ENCODE measurements around the gene CAMSAP2.
"Not testable (repeated sequence)": the region's sequence is repeated elsewhere in the genome, so short reads cannot be mapped to it uniquely, and the experiment has no call there.

The CAMSAP2 gene

DNA sequence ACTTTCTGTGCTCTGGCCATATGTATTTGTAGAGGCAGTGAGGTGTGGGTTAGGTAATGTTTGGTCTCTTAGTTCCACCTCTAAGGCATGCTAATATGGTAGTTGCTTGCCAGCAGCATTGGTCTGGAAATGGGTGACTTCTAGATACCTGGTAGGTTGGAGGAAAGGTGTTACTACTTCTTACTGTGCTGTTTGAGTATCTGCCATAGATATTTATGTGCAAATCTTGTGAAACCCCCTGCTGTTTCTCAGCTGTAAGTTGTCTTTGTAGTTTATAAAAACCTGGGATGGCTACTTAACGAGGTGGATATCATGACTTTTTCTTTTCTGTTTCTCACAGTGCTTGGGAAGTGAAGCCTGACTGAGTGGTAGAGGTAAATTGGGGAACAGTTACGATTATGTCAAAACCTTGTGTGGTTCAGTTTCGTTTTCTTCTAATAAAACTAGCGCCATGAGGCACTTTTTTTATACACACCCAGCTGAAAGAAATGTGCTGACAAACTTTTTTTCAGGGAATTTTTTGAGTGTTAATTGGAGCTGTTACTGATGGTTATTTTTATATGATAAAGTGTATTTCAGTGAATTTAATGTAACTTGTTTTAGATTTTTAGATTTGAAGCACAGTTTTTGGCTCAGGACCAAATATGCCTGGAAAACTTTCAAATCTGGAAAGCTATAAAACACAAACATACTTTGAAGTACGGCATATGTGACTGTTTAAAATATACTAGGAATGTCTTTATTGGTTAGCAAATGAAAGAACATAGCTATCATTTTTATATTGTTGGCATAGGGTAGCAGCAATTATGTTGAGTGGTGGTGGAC lies 42.1 kb downstream of the CAMSAP2 start:
- DNase-seq (ENCODE audit: low spot score) = no peak

DNA sequence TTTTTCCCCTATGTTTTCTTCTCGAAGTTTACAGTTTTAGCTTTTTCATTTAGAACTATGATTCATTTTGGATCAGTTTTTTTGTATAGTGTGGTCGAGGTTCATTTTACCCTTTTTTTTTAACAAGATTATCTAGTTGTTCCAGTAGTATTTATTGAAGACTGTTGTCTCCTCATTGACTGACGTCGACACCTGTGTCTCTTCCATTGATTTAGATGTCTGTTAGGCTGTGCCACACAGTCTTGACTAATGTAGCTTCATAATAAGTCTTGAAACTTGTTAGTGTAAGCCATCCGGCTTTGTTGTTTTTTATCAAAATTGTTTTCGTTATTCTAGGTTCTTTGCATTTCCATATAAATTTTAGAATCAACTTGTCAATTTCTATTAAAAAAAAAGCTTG lies 45.2 kb downstream of the CAMSAP2 start:
- DNase-seq (ENCODE audit: low spot score) = no peak

DNA sequence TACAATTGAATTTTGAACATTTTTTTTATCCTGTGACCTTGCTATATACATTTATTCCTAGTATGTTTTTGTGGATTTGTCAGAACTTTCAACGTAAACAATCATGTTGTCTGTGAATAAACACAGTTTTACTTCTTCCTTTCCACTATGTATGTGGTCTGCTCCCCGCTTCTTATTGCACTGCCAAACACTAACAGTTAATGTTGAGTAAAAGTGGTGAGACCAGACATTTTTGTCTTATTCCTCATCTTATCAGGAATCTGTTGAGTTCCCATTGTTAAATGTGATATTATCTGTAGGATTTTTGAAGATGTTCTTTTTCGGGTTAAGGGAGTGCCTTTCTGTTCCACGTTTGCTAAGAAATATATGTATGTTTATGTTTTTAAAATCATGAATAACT lies 45.9 kb downstream of the CAMSAP2 start:
- DNase-seq (ENCODE audit: low spot score) = no peak

DNA sequence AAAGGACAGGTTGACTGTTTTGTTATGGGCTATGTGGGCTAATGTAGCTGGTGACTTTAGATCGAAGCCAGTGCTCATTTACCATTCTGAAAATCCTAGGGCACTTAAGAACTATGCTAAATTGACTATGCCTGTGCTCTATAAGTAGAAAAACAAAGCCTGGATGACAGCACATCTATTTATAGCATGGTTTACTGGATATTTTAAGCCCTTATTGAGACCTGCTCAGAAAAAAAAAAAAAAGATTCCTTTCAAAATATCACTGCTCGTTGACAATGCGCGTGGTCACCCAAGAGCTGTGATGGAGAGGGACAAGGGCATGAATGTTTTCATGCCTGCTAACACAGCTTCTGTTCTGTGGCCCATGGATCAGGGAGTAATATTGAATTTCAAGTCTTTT lies 48.1 kb downstream of the CAMSAP2 start:
- DNase-seq (ENCODE audit: low spot score) = no peak

DNA sequence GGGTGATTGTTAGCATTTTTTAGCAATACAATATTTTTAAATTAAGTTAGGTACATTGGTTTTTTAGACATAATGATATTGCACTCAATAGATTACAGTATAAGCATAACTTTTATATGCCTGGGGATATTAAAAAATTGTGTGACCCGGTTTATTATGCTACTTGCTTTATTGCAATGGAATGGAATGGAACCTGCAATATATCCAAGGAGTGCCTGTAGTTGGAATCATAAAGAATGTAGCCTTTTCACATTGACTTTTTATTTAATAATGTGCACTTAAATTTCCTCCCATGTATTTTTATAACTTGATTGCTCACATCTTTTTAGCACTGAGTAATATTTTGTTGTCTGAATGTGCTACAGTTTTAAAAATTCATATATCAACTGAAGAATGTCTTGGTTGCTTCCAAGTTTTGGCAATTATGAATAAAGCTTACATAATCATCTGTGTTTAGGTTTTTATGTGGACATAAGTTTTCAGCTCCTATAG lies 49.2 kb downstream of the CAMSAP2 start:
- DNase-seq (ENCODE audit: low spot score) = no peak

DNA sequence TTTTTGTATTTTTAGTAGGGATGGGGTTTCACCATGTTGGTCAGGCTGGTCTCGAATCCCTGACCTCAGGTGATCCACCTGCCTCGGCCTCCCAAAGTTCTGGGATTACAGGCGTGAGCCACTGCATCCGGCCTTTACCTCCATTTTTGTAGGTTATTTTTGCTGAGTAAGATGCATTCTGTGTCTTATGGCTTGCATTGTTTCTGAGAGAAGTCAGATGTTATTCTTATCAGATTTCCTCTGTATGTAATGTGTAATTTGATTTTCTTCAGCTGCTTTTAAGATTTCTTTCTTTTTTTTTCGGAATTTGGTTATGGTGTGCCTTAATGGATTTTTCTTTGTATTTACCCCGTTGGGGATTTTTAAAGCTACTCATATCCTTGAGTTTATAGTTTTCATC lies 52.3 kb downstream of the CAMSAP2 start:
- peak; percentile 75 for DNase-seq (ENCODE audit: low spot score)

DNA sequence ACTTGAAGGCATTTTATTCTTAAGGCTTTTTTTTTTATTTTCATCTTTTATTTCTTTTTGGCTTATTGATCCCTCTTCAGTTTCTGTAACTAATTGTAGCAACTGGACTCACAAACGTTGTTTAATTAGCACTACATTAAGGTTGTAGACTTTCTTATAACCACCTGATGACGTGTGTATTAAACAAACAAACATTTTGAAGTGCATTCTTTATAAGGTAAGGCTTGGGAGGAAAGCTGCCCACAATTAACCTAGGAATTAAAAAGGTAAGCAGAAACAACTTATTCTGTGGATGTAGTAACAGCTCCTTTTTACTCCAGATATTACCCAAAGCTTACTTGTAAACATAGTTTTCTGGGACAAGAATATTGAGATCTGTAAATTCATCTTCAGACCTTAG lies 55.0 kb downstream of the CAMSAP2 start:
- DNase-seq (ENCODE audit: low spot score) = no peak

DNA sequence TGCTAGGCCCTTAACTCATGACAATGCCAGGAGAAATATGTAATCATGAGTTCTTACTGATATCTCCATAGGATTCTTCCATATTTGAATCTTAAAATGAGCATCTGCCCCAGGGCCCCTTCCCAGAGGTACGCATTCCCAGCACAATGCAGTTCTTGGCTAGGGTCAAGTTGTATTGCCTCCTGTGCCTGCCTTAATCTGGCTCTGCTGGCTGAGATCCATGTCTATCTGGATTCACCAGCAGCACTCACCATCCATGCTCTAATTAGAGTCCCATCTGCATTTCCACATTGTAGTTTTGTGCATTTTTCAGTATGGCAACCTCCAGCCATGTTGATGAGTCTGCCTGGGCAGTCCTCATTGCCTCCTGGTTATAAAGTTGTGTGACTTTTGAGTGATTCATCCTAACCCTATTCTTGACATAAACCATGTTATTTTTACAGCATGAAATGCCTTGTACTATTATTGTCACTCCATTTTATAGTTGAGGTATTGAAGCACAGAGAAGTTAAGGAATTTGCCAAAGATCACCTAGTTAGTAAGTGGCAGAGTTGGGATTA lies 55.9 kb downstream of the CAMSAP2 start:
- DNase-seq (ENCODE audit: low spot score) = no peak

DNA sequence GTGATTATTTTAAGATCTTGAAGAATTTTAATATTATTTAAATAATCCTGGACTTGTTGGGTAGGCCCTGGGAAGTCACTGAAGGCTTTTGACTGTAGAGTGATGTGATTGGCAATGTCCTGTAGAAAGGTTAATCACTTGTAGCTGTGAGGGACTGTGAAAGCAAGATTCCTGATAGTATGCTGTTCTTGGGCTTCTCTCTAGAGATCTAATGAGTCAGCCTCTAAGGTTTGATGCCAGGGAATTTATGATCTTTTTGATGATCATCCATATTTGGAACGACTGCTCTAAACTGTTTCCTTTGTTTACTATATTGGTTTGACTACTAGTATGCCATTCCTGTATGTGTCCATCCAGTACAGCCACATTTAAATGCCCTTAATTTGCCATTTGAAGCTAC lies 56.5 kb downstream of the CAMSAP2 start:
- no peak for DNase-seq (ENCODE audit: low spot score)

DNA sequence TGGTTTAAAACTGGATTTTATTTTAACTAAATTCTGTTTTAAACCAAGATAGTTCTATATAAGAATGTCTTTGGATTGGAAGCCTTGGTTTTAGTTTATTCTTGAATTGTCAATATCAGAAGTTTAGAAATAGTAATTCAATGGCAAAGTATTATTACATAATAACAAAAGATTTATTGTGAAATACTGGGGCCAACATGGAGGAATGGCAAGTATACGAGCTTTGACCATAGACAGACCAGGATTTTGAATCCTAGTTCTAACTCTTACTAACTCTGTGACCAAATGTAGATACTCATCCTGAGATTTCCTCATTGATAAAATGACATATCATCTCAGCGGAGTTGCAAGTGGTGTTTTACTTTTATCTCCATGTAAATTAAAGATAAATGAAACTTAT lies 63.3 kb downstream of the CAMSAP2 start:
- DNase-seq (ENCODE audit: low spot score) = no peak

DNA sequence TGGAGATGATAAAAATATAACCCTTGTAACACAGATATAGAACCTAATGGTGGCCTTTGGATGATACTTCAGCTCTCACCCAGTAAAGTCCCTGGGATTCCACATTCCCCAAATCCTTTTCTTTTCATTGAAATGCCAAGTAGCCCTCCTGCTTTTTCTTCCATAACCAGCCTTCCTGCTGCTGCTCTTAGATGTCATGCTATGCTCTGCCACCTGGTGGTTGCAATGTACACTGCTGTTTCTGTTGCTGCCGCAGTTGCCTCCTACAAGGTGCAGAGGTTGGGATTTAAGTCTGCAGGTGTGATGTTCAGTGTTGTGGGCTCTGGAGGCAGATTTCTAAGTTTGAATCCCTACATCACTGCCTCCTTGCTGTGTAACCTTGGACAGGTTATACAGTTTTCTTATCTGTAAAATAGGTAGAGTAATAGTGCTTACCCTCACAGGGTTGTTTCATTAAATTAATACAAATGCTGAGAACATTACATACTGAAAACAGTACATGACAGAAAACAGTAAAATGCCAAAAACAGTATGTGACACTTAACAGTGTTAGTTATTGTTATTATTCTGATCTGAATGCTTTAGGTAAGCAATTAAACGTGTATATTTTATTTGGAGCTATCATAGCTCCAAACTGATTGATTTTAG lies 64.3 kb downstream of the CAMSAP2 start:
- peak; percentile 77 for DNase-seq (ENCODE audit: low spot score)

DNA sequence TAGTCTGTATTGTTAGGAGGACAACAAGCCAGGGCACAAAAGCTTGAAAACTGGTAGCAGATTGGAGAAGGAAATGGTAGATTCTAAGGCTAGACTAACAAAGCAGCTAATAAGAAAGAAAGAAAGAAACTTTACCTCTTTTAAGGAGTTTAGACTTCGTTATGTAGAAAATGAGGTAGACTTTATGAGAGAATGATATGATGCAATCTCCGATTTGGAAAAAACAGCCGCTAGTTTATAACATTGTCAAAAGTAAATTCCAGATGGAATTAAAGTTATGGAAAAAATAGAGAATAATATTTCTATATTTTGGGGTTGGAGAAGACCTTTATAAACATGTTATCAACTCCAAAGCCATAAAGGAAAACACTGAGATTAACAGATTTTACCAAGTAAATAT lies 67.0 kb downstream of the CAMSAP2 start:
- no peak for DNase-seq (ENCODE audit: low spot score)

DNA sequence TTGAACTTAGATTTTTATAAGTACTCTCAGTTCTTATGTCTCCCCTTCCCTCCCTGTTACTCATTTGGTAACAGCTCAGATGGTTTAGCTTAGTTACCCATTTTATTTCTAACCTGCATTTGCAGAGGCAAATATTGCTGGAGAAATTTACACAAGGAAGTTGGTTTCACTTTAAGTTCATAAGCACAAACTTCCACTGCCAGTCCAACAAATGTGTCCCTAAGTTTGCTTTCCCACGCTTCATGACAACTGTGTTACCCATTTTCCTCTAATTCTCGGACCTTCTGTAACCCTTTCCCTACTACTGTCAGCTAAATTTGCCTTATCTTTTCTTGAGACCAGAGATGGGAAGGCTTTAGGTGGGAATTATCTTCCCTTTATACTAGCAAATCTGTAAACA lies 70.2 kb downstream of the CAMSAP2 start:
- DNase-seq (ENCODE audit: low spot score) = no peak

DNA sequence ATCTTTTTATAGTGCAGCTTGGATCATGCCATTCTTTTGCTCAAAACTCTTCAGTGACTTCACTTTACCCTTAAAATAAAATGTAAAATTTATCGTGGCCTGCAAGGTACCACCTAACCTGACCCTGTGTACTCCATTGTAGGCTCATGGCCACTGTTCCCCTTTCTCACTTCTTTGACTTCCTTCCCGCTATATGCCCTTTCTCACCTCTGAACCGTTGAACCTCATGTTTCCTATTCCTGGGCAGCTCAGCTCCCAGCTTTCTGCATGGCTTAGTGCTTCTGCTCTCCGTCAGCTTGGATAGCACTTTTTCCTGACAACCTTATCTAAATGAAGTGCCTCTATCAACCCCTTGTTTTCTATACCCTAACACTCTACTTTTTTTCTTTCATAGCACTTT lies 73.0 kb downstream of the CAMSAP2 start:
- DNase-seq (ENCODE audit: low spot score) = no peak

DNA sequence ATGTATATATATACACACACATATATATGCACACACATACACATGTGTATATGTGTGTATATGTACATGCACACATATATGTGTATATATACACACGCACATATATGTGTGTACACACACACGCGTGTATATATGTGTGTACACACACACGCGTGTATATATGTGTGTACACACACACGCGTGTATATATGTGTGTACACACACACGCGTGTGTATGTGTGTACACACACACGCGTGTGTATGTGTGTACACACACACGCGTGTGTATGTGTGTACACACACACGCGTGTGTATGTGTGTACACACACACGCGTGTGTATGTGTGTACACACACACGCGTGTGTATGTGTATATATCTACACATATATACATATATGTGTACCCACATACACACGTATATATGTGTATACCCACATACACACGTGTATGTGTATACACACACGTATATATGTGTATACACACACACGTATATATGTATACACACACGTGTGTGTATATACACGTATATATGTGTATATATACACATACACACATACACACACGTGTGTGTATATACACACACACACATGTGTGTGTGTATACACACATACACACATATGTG lies 78.0 kb downstream of the CAMSAP2 start:
- not testable (repeated sequence) for DNase-seq (ENCODE audit: low spot score)

DNA sequence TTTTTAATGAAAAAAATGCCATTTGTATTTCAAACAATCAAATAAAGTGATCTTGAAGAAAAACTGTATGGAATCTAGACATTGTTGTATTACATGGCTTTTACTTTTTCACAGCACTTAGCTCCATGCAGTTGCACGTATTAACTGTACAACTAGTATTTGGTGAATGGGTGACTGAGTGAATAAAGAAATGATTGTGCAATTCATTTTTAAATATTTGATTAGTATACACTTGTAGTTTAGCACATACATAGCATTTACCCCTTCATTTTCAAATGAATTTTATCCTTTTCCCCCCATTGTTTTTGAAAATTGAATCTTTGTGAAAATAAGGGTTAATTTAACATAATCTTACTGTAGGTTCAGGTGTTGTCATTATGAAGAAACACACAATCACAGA lies 79.6 kb downstream of the CAMSAP2 start:
- DNase-seq (ENCODE audit: low spot score) = no peak

DNA sequence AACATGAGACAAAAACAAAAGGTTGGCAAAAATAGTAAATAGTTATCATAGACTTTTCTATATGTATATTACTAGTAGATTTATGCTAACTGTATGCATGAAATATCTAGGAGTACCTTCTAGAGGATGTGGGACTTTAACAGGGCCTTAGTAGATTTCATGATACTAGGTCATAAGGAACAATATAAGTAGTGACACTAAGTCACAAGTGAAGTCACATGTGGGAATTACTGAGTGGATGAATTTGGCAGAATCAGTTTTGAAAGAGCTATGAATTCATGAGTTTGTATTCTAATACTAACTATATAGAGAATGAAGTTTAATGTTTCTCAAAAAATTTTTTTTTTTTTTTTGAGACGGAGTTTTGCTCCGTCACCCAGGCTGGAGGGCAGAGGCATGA lies 81.0 kb downstream of the CAMSAP2 start:
- no peak for DNase-seq (ENCODE audit: low spot score)

DNA sequence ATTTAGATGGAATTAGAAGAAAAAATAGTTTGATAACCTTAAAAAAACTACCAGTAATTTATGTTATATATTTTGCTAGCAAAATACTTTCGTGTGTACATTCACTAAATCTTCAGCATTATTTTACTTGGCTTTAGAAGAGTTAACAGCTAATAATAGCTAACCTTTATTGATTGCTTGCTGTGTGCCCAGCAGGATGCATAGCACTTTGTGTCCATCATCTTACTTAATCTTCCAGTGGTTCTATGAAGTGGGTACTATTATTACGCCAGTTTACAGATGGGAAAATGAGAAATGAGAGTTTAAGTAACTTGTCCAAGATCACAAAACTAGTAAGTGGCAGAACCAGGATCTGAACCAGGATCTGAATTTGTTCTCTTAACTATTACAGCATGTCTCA lies 92.4 kb downstream of the CAMSAP2 start:
- DNase-seq (ENCODE audit: low spot score) = no peak

DNA sequence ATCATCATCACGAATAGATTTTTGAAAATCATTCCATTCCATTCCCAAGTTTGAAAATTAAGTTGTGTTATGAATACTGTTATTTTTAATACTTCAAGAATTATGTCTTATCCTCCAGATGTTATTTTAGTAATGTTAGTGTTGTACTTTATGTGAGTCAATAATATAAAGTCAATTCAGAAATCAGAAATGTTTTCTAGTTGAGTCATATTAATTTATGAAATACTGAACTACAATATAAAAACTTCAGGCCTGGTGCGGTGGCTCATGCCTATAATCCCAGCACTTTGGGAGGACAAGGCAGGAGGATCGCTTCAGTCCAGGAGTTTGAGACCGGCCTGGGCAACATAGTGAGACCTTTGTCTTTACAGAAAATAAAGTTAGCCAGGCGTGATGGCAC lies 95.7 kb downstream of the CAMSAP2 start:
- no peak for DNase-seq (ENCODE audit: low spot score)

DNA sequence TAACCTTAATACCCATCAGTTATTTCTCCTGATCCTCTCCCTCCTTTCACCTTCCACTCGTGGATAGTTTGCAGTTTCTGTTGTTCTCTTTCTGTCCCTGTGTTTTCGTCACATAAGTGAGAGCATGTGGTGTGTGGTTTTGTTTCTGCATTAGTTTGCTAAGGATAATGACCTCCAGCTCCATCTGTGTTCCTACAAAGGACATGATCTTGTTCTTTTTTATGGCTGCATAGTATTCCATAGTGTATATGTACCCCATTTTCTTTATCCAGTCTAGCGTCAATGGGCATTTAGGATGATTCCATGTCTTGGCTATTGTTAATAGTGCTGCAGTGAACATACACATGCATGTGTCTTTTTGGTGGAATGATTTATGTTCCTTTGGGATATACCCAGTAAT lies 97.5 kb downstream of the CAMSAP2 start:
- no peak for DNase-seq (ENCODE audit: low spot score)

DNA sequence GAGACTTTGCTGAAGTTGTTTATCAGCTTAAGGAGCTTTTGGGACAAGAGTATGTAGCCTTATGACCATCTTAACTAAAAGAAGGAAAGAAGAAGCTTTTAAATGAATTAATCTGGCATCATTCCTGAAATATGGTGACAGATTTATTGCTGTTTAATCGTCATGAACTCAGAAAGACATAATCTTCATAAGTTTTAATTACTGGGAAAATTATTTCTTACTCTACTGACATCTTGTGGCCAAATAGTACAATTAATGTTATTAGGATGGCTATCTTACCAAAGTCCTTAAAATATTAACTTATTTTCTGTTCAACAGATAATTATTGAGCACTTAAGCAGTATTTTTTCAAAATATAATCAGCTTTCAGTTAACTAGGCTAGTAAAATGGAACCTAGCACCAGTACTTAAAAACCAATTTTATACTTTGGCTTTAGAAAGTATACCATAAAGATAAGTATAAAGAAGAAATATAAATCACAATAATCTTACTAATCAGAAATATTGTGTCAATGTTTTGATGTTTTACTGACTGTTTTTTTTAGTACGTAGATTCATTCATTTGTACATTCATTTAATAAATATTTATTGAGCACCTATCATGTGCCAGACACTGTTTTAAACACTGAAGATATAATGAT lies 99.4 kb downstream of the CAMSAP2 start:
- DNase-seq (ENCODE audit: low spot score) = no peak
